Spleen (tissue), 11 donors: ENCODE measurements around the gene RFXANK. TPM values are rescaled to one million over a fixed set of nuclear protein-coding genes. Genes with fewer than 3 reads are reported as not detected.

Experiments
- DNase-seq: peaks from one replicate; pipeline ENCODE4 v3.0.0-alpha.2; 2020
- H3K27ac ChIP-seq, 8 donors: fragments of 200-600 bp; sonication (generic) in 7 of 8; 1 replicate in 4 of 8; 2 replicates in 4 of 8; pipeline versions ENCODE4 v1.5.0 to v1.8.0; 2016 to 2021; ENCODE audit warnings: inconsistent platforms in 4 of 8, mild to moderate bottlenecking in 4 of 8, moderate library complexity in 1 of 8
- H3K27me3 ChIP-seq, 7 donors: fragments of 200-600 bp; sonication (generic) in 6 of 7; replicated peaks in 1 of 7; 1 replicate in 4 of 7; 2 replicates in 3 of 7; pipeline versions ENCODE4 v1.5.0 to v1.8.0; 2016 to 2021; ENCODE audit warnings: inconsistent platforms in 3 of 7, mild to moderate bottlenecking in 1 of 7
- H3K36me3 ChIP-seq, 6 donors: fragments of 200-600 bp; sonication (generic) in 5 of 6; 1 replicate in 4 of 6; 2 replicates in 2 of 6; pipeline versions ENCODE4 v1.5.0 to v1.8.0; 2016 to 2021; ENCODE audit warnings: inconsistent platforms in 2 of 6
- H3K4me1 ChIP-seq, 6 donors: fragments of 200-600 bp; sonication (generic) in 5 of 6; 1 replicate in 3 of 6; 2 replicates in 3 of 6; pipeline versions ENCODE4 v1.5.0 to v1.8.0; 2016 to 2021; ENCODE audit warnings: inconsistent platforms in 3 of 6
- H3K4me3 ChIP-seq, 8 donors: fragments of 200-600 bp; sonication (generic) in 7 of 8; 1 replicate in 4 of 8; 2 replicates in 4 of 8; pipeline versions ENCODE4 v1.5.0 to v1.8.0; 2016 to 2021; ENCODE audit warnings: inconsistent platforms in 4 of 8, mild to moderate bottlenecking in 4 of 8, moderate library complexity in 2 of 8
- H3K9me3 ChIP-seq, 8 donors: fragments of 200-600 bp; sonication (generic) in 7 of 8; 1 replicate in 4 of 8; 2 replicates in 4 of 8; pipeline versions ENCODE4 v1.5.0 to v1.8.0; 2016 to 2021; ENCODE audit warnings: inconsistent platforms in 4 of 8
- CTCF ChIP-seq, 11 experiments: fragments of 200-600 bp in 7 of 11; fragments of 450-650 bp in 4 of 11; sonication (generic) in 4 of 11; IDR thresholded peaks in 8 of 11; conservative IDR thresholded peaks in 3 of 11; 1 replicate in 7 of 11; 2 replicates in 4 of 11; pipeline versions ENCODE4 v1.4.0 to v1.8.0; 2016 to 2021; ENCODE audit warnings: antibody characterized with exemption in 11 of 11, inconsistent platforms in 4 of 11, mild to moderate bottlenecking in 1 of 11
- POLR2A ChIP-seq, 3 donors: fragments of 450-650 bp; IDR thresholded peaks; one replicate each; pipeline ENCODE4 v1.5.1; 2017; ENCODE audit warnings: antibody characterized with exemption in 3 of 3, mild to moderate bottlenecking in 1 of 3
- POLR2AphosphoS5 ChIP-seq, 3 donors: sonication (generic); formaldehyde crosslinking; IDR thresholded peaks; one replicate each; pipeline ENCODE4 v1.5.1; 2017; ENCODE audit warnings: antibody characterized with exemption in 3 of 3
- WGBS, 5 donors: extraction: QIAGEN DNeasy Blood & Tissue Kit in 3 of 5; methylation state at CpG; one replicate each; pipeline versions ENCODE4 v1.1.5 to v1.1.7; 2013 to 2018; 5-methylcytosine and 5-hydroxymethylcytosine counted together
- intact Hi-C: fragments of 100-400 bp; cut with DNase I; formaldehyde crosslinking; loops from one replicate; pipeline ENCODE4 v1.15.0; 2023; ENCODE audit warnings: low total_unique reads
- polyA plus RNA-seq, 3 donors: library from polyadenylated mRNA; stranded (reverse); fragments of 200-250 nt; gene quantifications; one replicate each; pipeline ENCODE4 v1.2.1, GENCODE V29; 2013
- total RNA-seq, 7 donors: library from RNA; depleted of rRNA in 3 of 7; stranded (reverse); fragments of >200 nt in 3 of 7; fragmentation: NEBNext Ultra II Directional in 4 of 7; extraction: Animal tissue kit (Norgen Biotek cat#: 25700) in 4 of 7; gene quantifications; one replicate each; pipeline versions ENCODE4 v1.1.0 to v1.2.1, GENCODE V29; 2016 to 2021
- donor health status: healthy with polysubstance abuse.
- donor health status: DM: no; HTN: no; CAD: no; lungs with moderate emphysema.
- donor health status: DM: no; HTN: no; CAD: no.
- donor health status: Bipolar disorder and iron deficiency.
- donor health status: healthy.
- donor health status: DM: no; HTN: no; CAD: no.
- donor health status: DM: yes; HTN: yes; CAD: no.

Gene RFXANK
- total and polyA plus RNA-seq, 10 donors, result 47.4 to 139 (median 75.7) TPM

DNA sequence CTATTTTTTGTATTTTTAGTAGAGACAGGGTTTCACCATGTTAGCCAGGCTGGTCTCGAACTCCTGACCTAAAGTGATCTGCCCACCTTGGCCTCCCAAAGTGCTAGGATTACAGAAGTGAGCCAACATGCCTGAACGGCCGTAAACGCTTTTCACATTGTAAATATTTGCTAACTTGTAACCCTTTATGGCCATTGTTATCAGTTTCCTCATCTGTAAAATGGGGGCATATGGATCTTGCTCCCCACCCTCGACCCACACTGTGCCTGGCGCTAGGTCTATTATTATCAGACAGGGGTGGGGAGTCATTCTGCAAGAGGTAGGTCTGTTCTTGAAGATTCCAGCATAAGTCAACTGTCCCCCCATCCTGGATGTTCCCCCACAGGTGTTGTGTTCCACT, 31.6 kb downstream of the RFXANK start:
- intact Hi-C loops, result no loop called here
- Histone ChIP-seq H3K36me3 (no peaks in the 10 kb centered on the region), H3K4me3 (no peak overlapping the region), H3K4me1 (peaks cover 0 to 14% (median 12%) of the 10 kb centered on the region in 6 donors), H3K9me3 (no peaks in the 10 kb centered on the region), H3K27me3 (peaks cover 0 to 74% (median 4%) of the 10 kb centered on the region in 7 donors), H3K27ac (no peak overlapping the region)
- 85 to 89% (median 85%) methylated on average over 6 of the region's 6 CpGs for WGBS, 5 donors
- no peak for DNase-seq
- TF ChIP-seq POLR2AphosphoS5 (IDR thresholded peaks at IDR 0.05), result no peak
- TF ChIP-seq POLR2A (IDR thresholded peaks at IDR 0.05), result no peak
- no peak for TF ChIP-seq CTCF (IDR thresholded peaks at IDR 0.05 in 8 of 11, conservative IDR thresholded peaks at IDR 0.05 in 3 of 11)

DNA sequence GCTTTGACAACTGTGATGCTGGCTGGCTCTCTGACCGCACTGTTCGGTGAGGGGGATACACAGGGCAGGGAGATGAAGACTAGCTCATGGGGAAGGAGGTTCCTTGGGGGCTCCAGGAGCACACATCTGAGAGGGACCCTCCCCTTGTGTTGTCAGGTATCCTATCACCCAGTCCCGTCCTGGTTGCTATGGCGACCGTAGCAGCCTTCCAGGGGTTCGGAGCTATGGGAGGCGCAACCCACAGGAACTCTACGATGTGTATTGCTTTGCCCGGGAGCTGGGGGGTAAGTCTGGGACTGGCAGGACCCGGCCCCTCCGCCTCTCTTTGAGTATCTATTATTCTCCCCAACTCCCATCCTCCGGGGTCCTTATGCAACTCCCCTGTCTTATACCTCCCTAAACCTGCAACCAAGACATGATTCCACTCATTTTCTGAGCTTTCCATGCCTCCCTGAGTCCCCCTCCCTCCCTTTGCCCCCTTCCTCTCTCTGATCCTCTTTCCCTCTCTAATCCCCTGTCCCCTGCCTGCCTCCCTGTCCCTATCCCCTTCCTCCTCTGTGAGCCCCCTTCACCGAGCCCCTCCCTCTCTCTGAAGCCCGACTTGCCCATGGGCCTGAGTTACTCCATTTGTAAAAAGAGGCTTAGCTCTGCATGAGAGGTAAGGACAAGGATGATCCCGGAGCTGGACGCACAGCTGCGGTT, 32.2 kb downstream of the RFXANK start:
- peaks cover 0 to 14% (median 12%) of the 10 kb centered on the region in 6 donors for H3K4me1 ChIP-seq
- intact Hi-C loops, result no loop called here
- H3K27ac ChIP-seq, result no peak overlapping the region
- WGBS, 5 donors, result 70 to 76% (median 72%) methylated on average over 15 to 17 of the region's 17 CpGs
- H3K27me3 ChIP-seq, result peaks cover 0 to 74% (median 4%) of the 10 kb centered on the region in 7 donors
- no peaks in the 10 kb centered on the region for H3K36me3 ChIP-seq
- peak overlapping the region in 5 of 8 donors; percentile 19 to 70 (median 45) for H3K4me3 ChIP-seq
- H3K9me3 ChIP-seq, result no peaks in the 10 kb centered on the region
- TF ChIP-seq POLR2A (IDR thresholded peaks at IDR 0.05) (no peak), POLR2AphosphoS5 (IDR thresholded peaks at IDR 0.05) (no peak), CTCF (IDR thresholded peaks at IDR 0.05 in 8 of 11, conservative IDR thresholded peaks at IDR 0.05 in 3 of 11) (no peak)
- no peak for DNase-seq

- 2 to 10% (median 3%) methylated on average over 5 to 59 of the region's 59 CpGs for WGBS, 5 donors
- TF ChIP-seq POLR2AphosphoS5 (IDR thresholded peaks at IDR 0.05), result peak; percentile 62 to 78 (median 64)
- peak in 10 of 11 experiments; percentile 52 to 83 (median 76) for TF ChIP-seq CTCF (IDR thresholded peaks at IDR 0.05 in 8 of 11, conservative IDR thresholded peaks at IDR 0.05 in 3 of 11)
- no peak for TF ChIP-seq POLR2A (IDR thresholded peaks at IDR 0.05)
- Histone ChIP-seq H3K27me3 (peaks cover 0 to 72% (median 4%) of the 10 kb centered on the region in 7 donors), H3K4me1 (peaks cover 0 to 14% (median 12%) of the 10 kb centered on the region in 6 donors), H3K9me3 (no peaks in the 10 kb centered on the region), H3K4me3 (peak overlapping the region; percentile 19 to 70 (median 44)), H3K27ac (peak overlapping the region in 1 of 8 donors; percentile 26), H3K36me3 (no peaks in the 10 kb centered on the region)
- intact Hi-C loops, result no loop called here
- peak; percentile 94 for DNase-seq
These were observed 32.9 kb downstream of the RFXANK start for GRCh38 chr19:19224852-19225494.

- H3K36me3 ChIP-seq, result no peaks in the 10 kb centered on the region
- H3K4me1 ChIP-seq, result peaks cover 0 to 14% (median 12%) of the 10 kb centered on the region in 6 donors
- H3K27ac ChIP-seq, result no peak overlapping the region
- DNase-seq, result no peak
- intact Hi-C loops, result no loop called here
- H3K27me3 ChIP-seq, result peaks cover 0 to 67% (median 4%) of the 10 kb centered on the region in 7 donors
- H3K9me3 ChIP-seq, result no peaks in the 10 kb centered on the region
- WGBS, 5 donors, result 81 to 83% (median 81%) methylated on average over 5 of the region's 5 CpGs
- no peak for TF ChIP-seq CTCF (IDR thresholded peaks at IDR 0.05 in 8 of 11, conservative IDR thresholded peaks at IDR 0.05 in 3 of 11)
- no peak for TF ChIP-seq POLR2A (IDR thresholded peaks at IDR 0.05)
- no peak for TF ChIP-seq POLR2AphosphoS5 (IDR thresholded peaks at IDR 0.05)
- H3K4me3 ChIP-seq, result no peak overlapping the region
These were observed 34.1 kb downstream of the RFXANK start for GRCh38 chr19:19226204-19226603.
